Activated gamma-delta T cell treated with anti-CD3 and anti-CD28 coated beads, Interleukin-2, amount 50 U/mL, for 16 hours (primary cell): ENCODE data around the gene CPNE8.

Source experiments
- DNase-seq: peaks from one replicate; pipeline ENCODE4 v3.0.0-alpha.2; 2020; ENCODE audit warnings: low read depth

The CPNE8 gene

GRCh38 chr12:38728894-38729293 is 176.5 kb downstream of the CPNE8 start:
- no peak for DNase-seq

- DNase-seq: no peak
These were observed 183.7 kb downstream of the CPNE8 start for GRCh38 chr12:38721611-38722252.

GRCh38 chr12:38720661-38721060 is 184.7 kb downstream of the CPNE8 start:
- DNase-seq: no peak

- no peak for DNase-seq
These were observed 192.1 kb downstream of the CPNE8 start for GRCh38 chr12:38713294-38713693.

GRCh38 chr12:38711054-38711453 is 194.3 kb downstream of the CPNE8 start:
- no peak for DNase-seq

- no peak for DNase-seq
These were observed 196.9 kb downstream of the CPNE8 start for GRCh38 chr12:38708466-38708865.

GRCh38 chr12:38707648-38708047 is 197.7 kb downstream of the CPNE8 start:
- no peak for DNase-seq

- no peak for DNase-seq
These were observed 208.1 kb downstream of the CPNE8 start for GRCh38 chr12:38697289-38697688.

- DNase-seq: no peak
These were observed 210.3 kb downstream of the CPNE8 start for GRCh38 chr12:38695057-38695456.

GRCh38 chr12:38691164-38691563 is 214.2 kb downstream of the CPNE8 start:
- DNase-seq: no peak

GRCh38 chr12:38690646-38691045 is 214.7 kb downstream of the CPNE8 start:
- no peak for DNase-seq

- no peak for DNase-seq
These were observed 215.7 kb downstream of the CPNE8 start for GRCh38 chr12:38689704-38690103.

- DNase-seq: no peak
These were observed 216.2 kb downstream of the CPNE8 start for GRCh38 chr12:38689195-38689594.

GRCh38 chr12:38682521-38682920 is 222.9 kb downstream of the CPNE8 start:
- DNase-seq: no peak

- DNase-seq: no peak
These were observed 235.9 kb downstream of the CPNE8 start for GRCh38 chr12:38669530-38669929.

- DNase-seq: no peak
These were observed 236.3 kb downstream of the CPNE8 start for GRCh38 chr12:38669081-38669480.

- DNase-seq: no peak
These were observed 239.0 kb downstream of the CPNE8 start for GRCh38 chr12:38666425-38666824.

- no peak for DNase-seq
These were observed 240.6 kb downstream of the CPNE8 start for GRCh38 chr12:38664661-38665269.

GRCh38 chr12:38662829-38663228 is 242.6 kb downstream of the CPNE8 start:
- DNase-seq: no peak

- DNase-seq: no peak
These were observed 251.7 kb downstream of the CPNE8 start for GRCh38 chr12:38653650-38654049.

- DNase-seq: no peak
These were observed 256.6 kb downstream of the CPNE8 start for GRCh38 chr12:38648813-38649212.

- DNase-seq: no peak
These were observed 259.2 kb downstream of the CPNE8 start for GRCh38 chr12:38646146-38646545.

GRCh38 chr12:38639625-38640024 is 265.8 kb downstream of the CPNE8 start:
- no peak for DNase-seq

- DNase-seq: no peak
These were observed 267.0 kb downstream of the CPNE8 start for GRCh38 chr12:38638401-38638800.
